Epithelial cell of esophagus (primary cell): ENCODE data around the gene PRSS23.
A peak's percentile ranks its signal among the peaks of the same experiment; 100 is the strongest.

Experiments used
- DNase-seq: peaks from one replicate; pipeline ENCODE4 v3.0.0; 2010; ENCODE audit warnings: low read depth
- H3K4me3 ChIP-seq: 2 replicates; pipeline ENCODE4 v1.5.1; 2011; ENCODE audit warnings: mild to moderate bottlenecking, low read length, control low read depth
- CTCF ChIP-seq: IDR thresholded peaks from 2 replicates; pipeline ENCODE4 v1.5.1; 2011; ENCODE audit warnings: low read depth, mild to moderate bottlenecking, low read length, control low read depth, inconsistent platforms; ENCODE audit not compliant: insufficient read depth; ENCODE audit errors: missing control alignments

Gene PRSS23

GRCh38 chr11:86803136-86804045 lies 3.0 kb downstream of the PRSS23 start:
- peak; percentile 59 for DNase-seq
- no peak overlapping the region for H3K4me3 ChIP-seq
- TF ChIP-seq CTCF: no peak

- TF ChIP-seq CTCF: no peak
- DNase-seq: no peak
- no peak overlapping the region for H3K4me3 ChIP-seq
Measured at GRCh38 chr11:86804951-86805350, 4.6 kb downstream of the PRSS23 start.

DNA sequence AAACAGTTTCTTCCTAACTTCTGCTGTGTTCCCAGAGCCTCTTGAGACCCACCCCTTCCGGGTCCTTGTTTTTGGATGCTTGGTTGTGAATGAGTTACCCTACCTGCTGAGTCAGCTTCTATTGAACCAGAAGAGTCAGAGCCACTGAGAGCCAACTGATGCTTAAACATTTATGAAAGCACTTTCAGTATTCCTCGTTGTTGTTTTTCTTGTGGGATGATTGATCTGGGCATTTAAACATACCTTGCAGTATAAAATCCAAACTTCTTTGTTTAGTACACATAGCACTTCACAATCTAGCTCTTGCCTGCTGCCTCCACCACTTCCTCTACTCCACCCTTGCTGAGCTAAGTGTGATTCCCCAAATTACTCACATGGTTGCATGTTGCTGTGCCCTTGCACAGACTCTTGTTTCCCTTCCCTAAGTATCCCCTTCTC lies 5.5 kb downstream of the PRSS23 start:
- no peak for TF ChIP-seq CTCF
- H3K4me3 ChIP-seq: no peak overlapping the region
- peak; percentile 70 for DNase-seq

DNA sequence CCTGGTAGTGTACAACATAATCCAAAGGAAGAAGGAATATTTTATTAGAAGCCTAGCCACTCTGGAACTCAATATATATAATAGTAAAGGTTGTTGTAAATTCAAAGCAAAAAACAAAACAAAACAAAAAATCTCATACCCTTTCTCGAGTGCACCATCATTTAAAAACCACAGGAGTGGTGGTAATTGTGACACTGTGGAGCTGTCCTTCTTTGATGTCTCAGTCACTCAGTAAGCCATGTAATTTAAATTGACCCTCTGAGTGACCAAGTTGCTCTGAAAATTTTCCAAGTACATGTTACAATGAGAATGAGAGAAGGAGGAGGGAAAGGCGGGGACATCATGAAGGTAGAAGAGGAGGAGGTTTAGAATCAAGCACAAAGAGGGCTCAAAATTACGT lies 6.6 kb downstream of the PRSS23 start:
- no peak overlapping the region for H3K4me3 ChIP-seq
- DNase-seq: no peak
- no peak for TF ChIP-seq CTCF

GRCh38 chr11:86807360-86807759 lies 7.0 kb downstream of the PRSS23 start:
- H3K4me3 ChIP-seq: no peak overlapping the region
- DNase-seq: no peak
- TF ChIP-seq CTCF: no peak

DNA sequence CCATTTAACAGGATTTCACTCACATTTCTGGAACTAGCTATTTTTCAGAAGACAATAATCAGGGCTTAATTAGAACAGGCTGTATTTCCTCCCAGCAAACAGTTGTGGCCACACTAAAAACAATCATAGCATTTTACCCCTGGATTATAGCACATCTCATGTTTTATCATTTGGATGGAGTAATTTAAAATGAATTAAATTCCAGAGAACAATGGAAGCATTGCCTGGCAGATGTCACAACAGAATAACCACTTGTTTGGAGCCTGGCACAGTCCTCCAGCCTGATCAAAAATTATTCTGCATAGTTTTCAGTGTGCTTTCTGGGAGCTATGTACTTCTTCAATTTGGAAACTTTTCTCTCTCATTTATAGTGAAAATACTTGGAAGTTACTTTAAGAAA lies 9.2 kb downstream of the PRSS23 start:
- TF ChIP-seq CTCF: no peak
- no peak overlapping the region for H3K4me3 ChIP-seq
- DNase-seq: no peak

DNA sequence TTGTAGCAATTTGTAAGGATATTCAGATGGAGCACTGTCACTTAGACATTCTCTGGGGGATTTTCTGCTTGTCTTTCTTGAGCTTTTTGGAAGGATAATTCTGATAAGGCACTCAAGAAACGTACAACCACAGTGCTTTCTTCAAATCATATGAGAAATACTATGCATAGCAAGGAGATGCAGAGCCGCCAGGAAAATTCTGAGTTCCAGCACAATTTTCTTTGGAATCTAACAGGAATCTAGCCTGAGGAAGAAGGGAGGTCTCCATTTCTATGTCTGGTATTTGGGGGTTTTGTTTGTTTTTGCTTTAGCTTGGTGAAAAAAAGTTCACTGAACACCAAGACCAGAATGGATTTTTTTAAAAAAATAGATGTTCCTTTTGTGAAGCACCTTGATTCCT lies 9.9 kb downstream of the PRSS23 start:
- no peak for DNase-seq
- no peak overlapping the region for H3K4me3 ChIP-seq
- no peak for TF ChIP-seq CTCF
